ENCODE results near the gene POPDC2. TPM values are rescaled to one million over a fixed set of nuclear protein-coding genes. Genes with fewer than 3 reads are reported as not detected.

The POPDC2 gene
- total and polyA plus RNA-seq, 2 of the 4 experiments (the other 2 are of a cell fraction): under 0.01 to 0.29 TPM

DNA sequence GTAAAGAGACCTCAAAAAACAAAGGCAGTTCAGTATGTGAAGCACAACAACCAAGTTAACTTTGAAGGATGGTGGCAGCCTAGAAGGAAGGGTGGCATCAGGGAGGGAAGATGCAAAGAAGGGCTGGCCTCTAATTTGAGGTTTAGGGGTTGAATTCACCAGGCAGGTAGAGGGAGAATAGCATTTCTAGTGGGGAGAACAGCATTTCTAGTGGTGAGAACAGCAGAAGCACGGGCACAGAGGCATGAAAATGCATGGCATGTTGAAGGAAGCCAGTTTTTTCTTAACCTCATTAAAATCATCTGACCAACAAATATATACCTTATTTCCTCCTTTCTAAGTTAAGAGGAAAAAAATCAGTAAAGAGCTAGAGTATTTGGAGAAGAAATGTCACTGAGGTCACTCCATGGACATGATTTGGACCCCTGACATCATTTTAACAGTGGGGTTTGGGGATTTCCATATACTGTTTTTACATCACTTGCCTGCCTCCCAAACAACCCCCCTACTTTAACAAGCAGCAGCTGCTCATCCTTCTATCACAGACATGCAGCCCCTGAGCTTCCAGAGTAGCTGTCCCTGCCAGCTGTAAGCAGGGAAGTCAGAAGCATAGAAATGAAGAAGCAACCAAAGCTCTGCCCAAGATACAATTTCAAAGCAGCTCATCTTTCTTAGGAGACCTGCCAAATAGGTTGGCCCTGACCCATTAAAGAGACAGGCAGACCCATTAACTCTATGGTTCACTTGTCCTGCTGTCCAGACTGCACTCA is 2.4 kb upstream of the POPDC2 start:
- Histone ChIP-seq H3K56ac (ENCODE audit: extremely low read depth, insufficient read depth, low read length) (no peak overlapping the region), H3K23ac (ENCODE audit: low read depth, low read length) (no peak overlapping the region), H2BK15ac (ENCODE audit: low read depth, low read length) (no peak overlapping the region), H3K79me1 (ENCODE audit: low read depth in 1 of 2, low read length in 2 of 2) (no peaks in the 10 kb centered on the region), H3K27me3 (ENCODE audit: control insufficient read depth, insufficient read depth, low read length) (no peaks in the 10 kb centered on the region), H3K4me2 (ENCODE audit: low read depth, low read length) (no peak overlapping the region), H3K18ac (ENCODE audit: low read depth, low read length) (no peak overlapping the region; the same call in 1 of the 2 replicates), H3K27ac (ENCODE audit: insufficient read depth, low read length) (no peak overlapping the region), H4K91ac (ENCODE audit: insufficient read depth, low read depth, low read length) (no peak overlapping the region), H3K14ac (replicated peaks; ENCODE audit: low read depth, low read length) (no peak overlapping the region), H4K8ac (ENCODE audit: low read depth in 2 of 2, low read length in 2 of 2) (no peak overlapping the region), H3K4ac (ENCODE audit: low read depth, low read length) (no peak overlapping the region), H3K36me3 (ENCODE audit: control insufficient read depth, insufficient read depth, low read length) (no peaks in the 10 kb centered on the region), H3K9me1 (ENCODE audit: insufficient read depth, low read length) (no peaks in the 10 kb centered on the region), H3K9me3 (ENCODE audit: control insufficient read depth, insufficient read depth, low read length) (no peaks in the 10 kb centered on the region), H3K4me3 (ENCODE audit: insufficient read depth, low read depth, low read length) (no peak overlapping the region), H3K4me1 (ENCODE audit: control insufficient read depth, insufficient read depth, low read length) (peaks cover 2% of the 10 kb centered on the region; the same call in 1 of the 2 replicates), H2AK9ac (replicated peaks; ENCODE audit: low read depth, low read length, poor library complexity) (no peak overlapping the region), H4K5ac (ENCODE audit: low read depth, low read length) (no peak overlapping the region; the same call in 1 of the 2 replicates), H3K9ac (ENCODE audit: low read depth, low read length) (no peak overlapping the region), H2AFZ (replicated peaks; ENCODE audit: low read length, poor library complexity) (no peak overlapping the region), H2AK5ac (ENCODE audit: low read depth, low read length) (no peak overlapping the region), H2BK120ac (ENCODE audit: low read depth, low read length) (no peak overlapping the region), H4K20me1 (ENCODE audit: insufficient read depth, low read length) (no peaks in the 10 kb centered on the region), H2BK5ac (ENCODE audit: low read depth, low read length, poor library complexity, severe bottlenecking) (no peak overlapping the region), H2BK20ac (ENCODE audit: low read depth, low read length) (no peak overlapping the region)
- BruUV-seq (replicated peaks): no TSS peak
- dilution Hi-C loops (cut with HindIII; ENCODE audit: low sequenced_read_pairs, unreplicated experiment): no loop called here
- peak; percentile 78 for ATAC-seq (ENCODE audit: low read depth)
- peak; percentile 49 for DNase-seq
- ChIA-PET POLR2A (ENCODE audit: unreplicated experiment) (no interaction called here), CTCF (no interaction called here)
- no CpG with 5 or more reads among the region's 1 CpG for WGBS, 2 experiments (ENCODE audit: extremely low coverage in 2 of 2, insufficient read length in 1 of 2)
- in situ Hi-C loops (cut with MboI; ENCODE audit: low sequenced_read_pairs): no loop called here
- no peak for TF ChIP-seq MAZ (IDR thresholded peaks at IDR 0.05; ENCODE audit: borderline replicate concordance, low read depth, low read length)
- TF ChIP-seq ELK1 (IDR thresholded peaks at IDR 0.05; ENCODE audit: borderline replicate concordance, low read depth, low read length): no peak
- TF ChIP-seq CEBPB (IDR thresholded peaks at IDR 0.05; ENCODE audit: low read depth, low read length): no peak
- TF ChIP-seq MXI1 (IDR thresholded peaks at IDR 0.05; ENCODE audit: borderline replicate concordance, low read depth, low read length): no peak
- TF ChIP-seq MAFK (IDR thresholded peaks at IDR 0.05; ENCODE audit: low read depth, low read length): no peak
- TF ChIP-seq BHLHE40 (IDR thresholded peaks at IDR 0.05; ENCODE audit: low read depth, low read length): no peak
- no peak for TF ChIP-seq RFX5 (IDR thresholded peaks at IDR 0.05; ENCODE audit: low read depth, low read length)
- no peak for TF ChIP-seq RAD21 (IDR thresholded peaks at IDR 0.05; ENCODE audit: low read length)
- TF ChIP-seq POLR2A (IDR thresholded peaks at IDR 0.05; ENCODE audit: low read depth, low read length): no peak
- no peak for TF ChIP-seq RCOR1 (IDR thresholded peaks at IDR 0.05; ENCODE audit: insufficient replicate concordance, low read length)
- no peak for TF ChIP-seq FOS (IDR thresholded peaks at IDR 0.05; ENCODE audit: low read depth, low read length)
- TF ChIP-seq CHD1 (IDR thresholded peaks at IDR 0.05; ENCODE audit: low read depth, low read length): no peak
- TF ChIP-seq SMC3 (IDR thresholded peaks at IDR 0.05; ENCODE audit: low read depth, low read length): no peak
- TF ChIP-seq NFE2L2 (IDR thresholded peaks at IDR 0.05; ENCODE audit: low read depth, low read length): no peak
- no peak for TF ChIP-seq USF2 (IDR thresholded peaks at IDR 0.05; ENCODE audit: low read depth, low read length)
- no peak for TF ChIP-seq CTCF (conservative IDR thresholded peaks at IDR 0.05; ENCODE audit: low read depth, low read length)
- intact Hi-C loops (cut with micrococcal nuclease): no loop called here
